Fibroblast of peridontal ligament (primary cell): ENCODE data around the gene DOCK1.

Experiments
- DNase-seq: peaks from one replicate; pipeline ENCODE4 v3.0.0-alpha.2; 2010; ENCODE audit errors: extremely low read depth

Gene DOCK1

GRCh38 chr10:127354255-127354654 is 449.0 kb downstream of the DOCK1 start:
- DNase-seq, result no peak

GRCh38 chr10:127354992-127355391 is 449.8 kb downstream of the DOCK1 start:
- no peak for DNase-seq

- DNase-seq, result no peak
Measured at GRCh38 chr10:127356360-127356759, 451.1 kb downstream of the DOCK1 start.

- no peak for DNase-seq
Measured at GRCh38 chr10:127357265-127357664, 452.0 kb downstream of the DOCK1 start.

- DNase-seq, result no peak
Measured at GRCh38 chr10:127358337-127358736, 453.1 kb downstream of the DOCK1 start.

- no peak for DNase-seq
Measured at GRCh38 chr10:127364034-127364433, 458.8 kb downstream of the DOCK1 start.

GRCh38 chr10:127368101-127368500 is 462.9 kb downstream of the DOCK1 start:
- no peak for DNase-seq

- no peak for DNase-seq
Measured at GRCh38 chr10:127368929-127369328, 463.7 kb downstream of the DOCK1 start.

GRCh38 chr10:127370601-127371000 is 465.4 kb downstream of the DOCK1 start:
- no peak for DNase-seq

GRCh38 chr10:127372361-127372760 is 467.1 kb downstream of the DOCK1 start:
- DNase-seq, result peak; percentile 5

GRCh38 chr10:127374074-127374680 is 468.9 kb downstream of the DOCK1 start:
- no peak for DNase-seq

GRCh38 chr10:127374901-127375300 is 469.7 kb downstream of the DOCK1 start:
- no peak for DNase-seq

GRCh38 chr10:127375461-127375860 is 470.2 kb downstream of the DOCK1 start:
- peak; percentile 5 for DNase-seq

- no peak for DNase-seq
Measured at GRCh38 chr10:127376071-127376470, 470.8 kb downstream of the DOCK1 start.

GRCh38 chr10:127378628-127379027 is 473.4 kb downstream of the DOCK1 start:
- no peak for DNase-seq

GRCh38 chr10:127384532-127384931 is 479.3 kb downstream of the DOCK1 start:
- DNase-seq, result no peak

GRCh38 chr10:127385066-127385465 is 479.8 kb downstream of the DOCK1 start:
- no peak for DNase-seq

GRCh38 chr10:127386606-127387327 is 481.5 kb downstream of the DOCK1 start:
- DNase-seq, result no peak

- DNase-seq, result no peak
Measured at GRCh38 chr10:127391875-127392274, 486.6 kb downstream of the DOCK1 start.

GRCh38 chr10:127392351-127393235 is 487.4 kb downstream of the DOCK1 start:
- DNase-seq, result no peak

GRCh38 chr10:127398140-127398970 is 493.1 kb downstream of the DOCK1 start:
- DNase-seq, result peak; percentile 35

- DNase-seq, result no peak
Measured at GRCh38 chr10:127398971-127399365, 493.7 kb downstream of the DOCK1 start.
